ENCODE measurements around the gene GNG7. TPM values are rescaled to one million over a fixed set of nuclear protein-coding genes. Genes with fewer than 3 reads are reported as not detected.
"Not testable (repeated sequence)": the region's sequence is repeated elsewhere in the genome, so short reads cannot be mapped to it uniquely, and the experiment has no call there.

GNG7 gene
- polyA plus RNA-seq, 1 of the 3 experiments (the other 2 are of a cell fraction), result 2.2 TPM

DNA sequence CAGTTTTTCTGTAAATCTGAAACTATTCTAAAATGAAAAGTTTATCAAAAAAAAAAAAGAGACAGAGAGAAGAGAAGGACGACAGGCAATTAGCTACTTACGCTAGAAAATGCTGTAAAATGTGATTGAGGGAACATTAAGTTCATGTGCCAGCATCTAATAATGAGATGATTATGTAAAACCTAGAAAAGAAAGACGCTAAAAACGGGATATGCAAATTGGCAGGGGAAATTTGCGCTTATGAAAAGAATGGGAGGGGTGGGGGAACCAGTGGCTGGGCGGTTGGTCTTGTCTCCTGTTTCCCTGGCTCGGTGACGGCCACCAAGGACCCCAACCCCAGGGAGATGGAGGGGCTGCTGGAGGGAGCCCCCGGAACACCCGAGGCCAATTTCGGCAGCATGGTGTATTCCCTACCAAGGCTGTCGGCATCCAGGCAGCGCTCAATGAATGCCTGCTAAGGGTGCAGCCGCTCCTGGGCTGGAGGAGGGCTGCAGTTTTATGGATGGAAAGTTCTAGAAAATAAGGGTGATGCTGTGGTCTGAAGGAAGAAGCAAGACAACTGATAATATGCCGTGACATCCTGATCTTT, 34.2 kb downstream of the GNG7 start:
- no peaks in the 10 kb centered on the region for H3K9me3 ChIP-seq
- no peaks in the 10 kb centered on the region for H3K9me2 ChIP-seq
- no peak overlapping the region for H3K4me3 ChIP-seq (ENCODE audit: low read depth in 2 of 2, low read length in 1 of 2)
- no peak for DNase-seq
- H3K27me3 ChIP-seq (ENCODE audit: insufficient read depth), result no peaks in the 10 kb centered on the region
- ChIA-PET CTCF (no interaction called here), POLR2A (no interaction called here)
- TF ChIP-seq, protein P1, sequence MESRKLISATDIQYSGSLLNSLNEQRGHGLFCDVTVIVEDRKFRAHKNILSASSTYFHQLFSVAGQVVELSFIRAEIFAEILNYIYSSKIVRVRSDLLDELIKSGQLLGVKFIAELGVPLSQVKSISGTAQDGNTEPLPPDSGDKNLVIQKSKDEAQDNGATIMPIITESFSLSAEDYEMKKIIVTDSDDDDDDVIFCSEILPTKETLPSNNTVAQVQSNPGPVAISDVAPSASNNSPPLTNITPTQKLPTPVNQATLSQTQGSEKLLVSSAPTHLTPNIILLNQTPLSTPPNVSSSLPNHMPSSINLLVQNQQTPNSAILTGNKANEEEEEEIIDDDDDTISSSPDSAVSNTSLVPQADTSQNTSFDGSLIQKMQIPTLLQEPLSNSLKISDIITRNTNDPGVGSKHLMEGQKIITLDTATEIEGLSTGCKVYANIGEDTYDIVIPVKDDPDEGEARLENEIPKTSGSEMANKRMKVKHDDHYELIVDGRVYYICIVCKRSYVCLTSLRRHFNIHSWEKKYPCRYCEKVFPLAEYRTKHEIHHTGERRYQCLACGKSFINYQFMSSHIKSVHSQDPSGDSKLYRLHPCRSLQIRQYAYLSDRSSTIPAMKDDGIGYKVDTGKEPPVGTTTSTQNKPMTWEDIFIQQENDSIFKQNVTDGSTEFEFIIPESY (IDR thresholded peaks at IDR 0.05; ENCODE audit: borderline replicate concordance, low read depth), result no peak
- no peak overlapping the region for H3K27ac ChIP-seq (ENCODE audit: low read depth in 2 of 2, low read length in 1 of 2)
- 48% methylated on average over 12 of the region's 15 CpGs for WGBS (ENCODE audit: low lambda C conversion rate)
- no peaks in the 10 kb centered on the region for H4K20me1 ChIP-seq (ENCODE audit: insufficient read depth)
- no peak overlapping the region for H3K4me2 ChIP-seq
- no peak overlapping the region for H2AFZ ChIP-seq (ENCODE audit: low read depth)
- H3K9ac ChIP-seq, result no peak overlapping the region
- H3K79me2 ChIP-seq (ENCODE audit: insufficient read depth), result no peaks in the 10 kb centered on the region
- H3K4me1 ChIP-seq (ENCODE audit: control insufficient read depth in 1 of 2, insufficient read depth in 2 of 2, low read depth in 1 of 2, low read length in 1 of 2), result no peaks in the 10 kb centered on the region
- H3F3A ChIP-seq (replicated peaks; ENCODE audit: insufficient read depth), result no peaks in the 10 kb centered on the region
- H3K36me3 ChIP-seq (replicated peaks in 1 of 2; ENCODE audit: control insufficient read depth in 1 of 2, insufficient read depth in 2 of 2, low read length in 1 of 2), result no peaks in the 10 kb centered on the region

GRCh38 chr19:2667349-2667748, 35.1 kb downstream of the GNG7 start:
- WGBS (ENCODE audit: low lambda C conversion rate), result 85% methylated on average over 10 of the region's 10 CpGs
- H3K79me2 ChIP-seq (ENCODE audit: insufficient read depth); H2AFZ ChIP-seq (ENCODE audit: low read depth); DNase-seq; H3K9ac ChIP-seq; H3K4me2 ChIP-seq; H4K20me1 ChIP-seq (ENCODE audit: insufficient read depth); H3K27me3 ChIP-seq (ENCODE audit: insufficient read depth); POLR2A ChIA-PET; H3K36me3 ChIP-seq (replicated peaks in 1 of 2; ENCODE audit: control insufficient read depth in 1 of 2, insufficient read depth in 2 of 2, low read length in 1 of 2); H3K4me3 ChIP-seq (ENCODE audit: low read depth in 2 of 2, low read length in 1 of 2); H3F3A ChIP-seq (replicated peaks; ENCODE audit: insufficient read depth); H3K4me1 ChIP-seq (ENCODE audit: control insufficient read depth in 1 of 2, insufficient read depth in 2 of 2, low read depth in 1 of 2, low read length in 1 of 2); H3K9me2 ChIP-seq; H3K9me3 ChIP-seq; H3K27ac ChIP-seq (ENCODE audit: low read depth in 2 of 2, low read length in 1 of 2); CTCF ChIA-PET: not testable (repeated sequence)

DNA sequence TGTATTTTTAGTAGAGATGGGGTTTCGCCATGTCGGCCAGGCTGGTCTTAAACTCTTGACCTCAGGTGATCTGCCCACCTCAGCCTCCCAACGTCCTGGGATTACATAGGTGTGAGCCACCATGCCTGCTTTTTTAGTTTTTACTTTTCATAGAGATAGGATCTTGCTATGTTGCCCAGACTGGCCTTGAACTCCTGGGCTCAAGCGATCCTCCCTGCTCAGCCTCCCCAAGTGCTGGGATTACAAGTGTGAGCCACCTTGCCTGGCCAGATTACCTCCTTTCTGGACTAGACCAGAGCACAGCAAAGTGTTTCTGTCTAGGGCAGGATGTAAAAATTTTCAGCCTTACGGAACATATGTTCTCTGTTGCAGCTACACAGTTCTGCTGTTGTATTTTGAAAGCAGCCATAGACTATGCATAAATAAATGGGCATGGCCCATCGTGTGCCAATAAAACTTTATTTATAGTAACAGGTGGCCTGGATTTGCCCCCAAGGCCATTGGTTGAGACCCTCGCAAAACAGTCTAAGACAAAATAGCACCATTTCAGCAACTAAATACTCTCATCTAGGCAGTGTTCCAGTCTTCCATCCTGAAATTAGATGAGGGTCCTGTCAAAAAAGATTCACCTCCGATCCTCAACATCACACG, 36.0 kb downstream of the GNG7 start:
- Histone ChIP-seq H2AFZ (ENCODE audit: low read depth) (no peak overlapping the region), H3K9ac (no peak overlapping the region), H3K4me3 (ENCODE audit: low read depth in 2 of 2, low read length in 1 of 2) (no peak overlapping the region), H3K4me2 (no peak overlapping the region), H3K9me3 (no peaks in the 10 kb centered on the region), H3K36me3 (replicated peaks in 1 of 2; ENCODE audit: control insufficient read depth in 1 of 2, insufficient read depth in 2 of 2, low read length in 1 of 2) (no peaks in the 10 kb centered on the region), H3K79me2 (ENCODE audit: insufficient read depth) (no peaks in the 10 kb centered on the region), H3K27me3 (ENCODE audit: insufficient read depth) (no peaks in the 10 kb centered on the region), H4K20me1 (ENCODE audit: insufficient read depth) (no peaks in the 10 kb centered on the region), H3K9me2 (no peaks in the 10 kb centered on the region), H3K4me1 (ENCODE audit: control insufficient read depth in 1 of 2, insufficient read depth in 2 of 2, low read depth in 1 of 2, low read length in 1 of 2) (no peaks in the 10 kb centered on the region), H3K27ac (ENCODE audit: low read depth in 2 of 2, low read length in 1 of 2) (no peak overlapping the region), H3F3A (replicated peaks; ENCODE audit: insufficient read depth) (no peaks in the 10 kb centered on the region)
- TF ChIP-seq EP300 (IDR thresholded peaks at IDR 0.05; ENCODE audit: borderline replicate concordance in 1 of 2, low read depth in 1 of 2, low read length in 1 of 2), result no peak
- TF ChIP-seq RXRA (IDR thresholded peaks at IDR 0.05; ENCODE audit: borderline replicate concordance, low read depth), result no peak
- no peak for TF ChIP-seq YY1 (IDR thresholded peaks at IDR 0.05; ENCODE audit: low read depth)
- no peak for TF ChIP-seq FOXJ3 (CRISPR knock-in tag; IDR thresholded peaks at IDR 0.05)
- TF ChIP-seq, protein P1 (IDR thresholded peaks at IDR 0.05; ENCODE audit: borderline replicate concordance, low read depth), result no peak
- TF ChIP-seq TEAD4 (IDR thresholded peaks at IDR 0.05; ENCODE audit: borderline replicate concordance, insufficient read depth), result no peak
- TF ChIP-seq FOXM1 (IDR thresholded peaks at IDR 0.05; ENCODE audit: low read depth), result no peak
- TF ChIP-seq GATA2 (CRISPR knock-in tag; IDR thresholded peaks at IDR 0.05), result no peak
- no peak for TF ChIP-seq NFIC (IDR thresholded peaks at IDR 0.05; ENCODE audit: borderline replicate concordance)
- TF ChIP-seq RAD21 (IDR thresholded peaks at IDR 0.05; ENCODE audit: low read length), result no peak
- TF ChIP-seq FOSL2 (IDR thresholded peaks at IDR 0.05; ENCODE audit: borderline replicate concordance, low read depth), result no peak
- TF ChIP-seq SMC3 (IDR thresholded peaks at IDR 0.05; ENCODE audit: low read depth, low read length), result no peak
- no peak for TF ChIP-seq USF2 (IDR thresholded peaks at IDR 0.05; ENCODE audit: borderline replicate concordance, low read depth, low read length)
- POLR2A ChIA-PET, result no interaction called here
- WGBS (ENCODE audit: low lambda C conversion rate), result 73% methylated on average over 9 of the region's 9 CpGs
- CTCF ChIA-PET, result interaction anchor here (0.8 kb wide), 1 partner anchor 18 kb away, joined by 3 read pairs; no protein-coding TSS in a partner anchor
- DNase-seq, result no peak
